Astrocyte (in vitro differentiated cells and primary cell): Measurements from ENCODE around the gene SRBD1. TPM values are rescaled to one million over a fixed set of nuclear protein-coding genes. Genes with fewer than 3 reads are reported as not detected.

ENCODE experiments used
- DNase-seq: peaks from one replicate; pipeline ENCODE4 v3.0.0-alpha.2; 2010; ENCODE audit warnings: low read depth
- FAIRE-seq: peaks from 2 replicates; lab custom pipeline; 2011; peaks lifted over from hg19 to GRCh38; lab: Jason Lieb, UNC
- H2AFZ ChIP-seq: 2 replicates; pipeline ENCODE4 v1.6.0; 2012; ENCODE audit warnings: low read depth, low read length, inconsistent platforms
- H3K27ac ChIP-seq: 2 replicates; pipeline ENCODE4 v1.5.1; 2011; ENCODE audit warnings: low read depth, low read length, inconsistent platforms
- H3K27me3 ChIP-seq: 2 replicates; pipeline ENCODE4 v1.6.0; 2011; ENCODE audit warnings: low read length, inconsistent platforms; ENCODE audit not compliant: insufficient read depth
- H3K36me3 ChIP-seq: 2 replicates; pipeline ENCODE4 v1.5.1; 2011; ENCODE audit warnings: low read length, inconsistent platforms; ENCODE audit not compliant: insufficient read depth
- H3K4me1 ChIP-seq: 2 replicates; pipeline ENCODE4 v1.5.1; 2011; ENCODE audit warnings: low read length, inconsistent platforms; ENCODE audit not compliant: insufficient read depth
- H3K4me2 ChIP-seq: 2 replicates; pipeline ENCODE4 v1.6.0; 2012; ENCODE audit warnings: low read length, inconsistent platforms
- H3K4me3 ChIP-seq: 2 replicates; pipeline ENCODE4 v1.5.1; 2011; ENCODE audit warnings: low read depth, mild to moderate bottlenecking, low read length, inconsistent platforms; ENCODE audit not compliant: insufficient read depth
- H3K79me2 ChIP-seq: 2 replicates; pipeline ENCODE4 v1.6.0; 2012; ENCODE audit warnings: mild to moderate bottlenecking, low read length, inconsistent platforms; ENCODE audit not compliant: insufficient read depth
- H3K9ac ChIP-seq: 2 replicates; pipeline ENCODE4 v1.6.0; 2012; ENCODE audit warnings: mild to moderate bottlenecking, low read length, inconsistent platforms
- H3K9me3 ChIP-seq: 2 replicates; pipeline ENCODE4 v1.5.1; 2012; ENCODE audit warnings: low read depth, mild to moderate bottlenecking, low read length, inconsistent platforms; ENCODE audit not compliant: insufficient read depth
- H4K20me1 ChIP-seq: 2 replicates; pipeline ENCODE4 v1.6.0; 2012; ENCODE audit warnings: low read length, inconsistent platforms; ENCODE audit not compliant: insufficient read depth
- H3K27ac Mint-ChIP-seq: one replicate; pipeline ENCODE4 v1.8.0; 2021; ENCODE audit warnings: mild to moderate bottlenecking, mixed read lengths; ENCODE audit not compliant: unreplicated experiment
- H3K27me3 Mint-ChIP-seq: one replicate; pipeline ENCODE4 v1.8.0; 2021; ENCODE audit warnings: low read depth, mixed read lengths; ENCODE audit not compliant: unreplicated experiment
- H3K36me3 Mint-ChIP-seq: one replicate; pipeline ENCODE4 v1.8.0; 2021; ENCODE audit warnings: low read depth, mixed read lengths; ENCODE audit not compliant: unreplicated experiment
- H3K4me1 Mint-ChIP-seq: one replicate; pipeline ENCODE4 v1.8.0; 2021; ENCODE audit warnings: low read depth, mixed read lengths; ENCODE audit not compliant: unreplicated experiment
- H3K4me3 Mint-ChIP-seq: one replicate; pipeline ENCODE4 v1.8.0; 2021; ENCODE audit warnings: mild to moderate bottlenecking, moderate library complexity, mixed read lengths; ENCODE audit not compliant: unreplicated experiment
- H3K9me3 Mint-ChIP-seq: one replicate; pipeline ENCODE4 v1.8.0; 2021; ENCODE audit warnings: mild to moderate bottlenecking, mixed read lengths; ENCODE audit not compliant: unreplicated experiment
- EZH2 ChIP-seq: IDR thresholded peaks from 2 replicates; pipeline ENCODE4 v1.6.1; 2012; ENCODE audit warnings: mild to moderate bottlenecking, low read length, inconsistent platforms; ENCODE audit not compliant: insufficient read depth
- total RNA-seq: library from RNA; stranded (reverse); gene quantifications from 2 replicates; pipeline ENCODE4 v1.2.1, GENCODE V29; 2021
- TF ChIP-seq, protein P1 (sequence below): IDR thresholded peaks from 2 replicates; pipeline ENCODE4 v1.5.1; 2011; ENCODE audit warnings: low read depth, mild to moderate bottlenecking, inconsistent platforms, low read length, moderate library complexity; ENCODE audit not compliant: insufficient read depth

SRBD1 gene
- total RNA-seq, 1 donor from 2014 or later = 9.3 TPM

DNA sequence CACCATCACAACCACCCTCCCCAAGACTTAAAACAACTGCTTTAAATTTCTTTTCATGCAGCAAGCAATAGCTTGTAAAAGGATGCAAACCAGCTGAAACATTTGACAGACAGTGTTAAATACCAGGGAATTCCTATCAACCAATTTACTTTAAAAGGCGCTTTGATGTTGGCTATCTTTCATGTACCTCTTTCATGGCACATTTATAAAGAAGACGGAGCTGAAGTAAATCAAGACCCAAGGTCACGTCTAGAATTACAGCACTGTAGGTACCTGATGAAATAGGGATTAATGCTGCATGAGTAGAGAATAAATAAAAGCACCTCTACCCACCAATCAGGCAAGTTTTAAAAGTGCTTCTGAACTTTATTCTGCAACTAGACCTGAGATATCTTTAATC is 78.9 kb downstream of the SRBD1 start:
- Mint-ChIP-seq H3K4me3 (no peak overlapping the region), H3K27me3 (no peaks in the 10 kb centered on the region), H3K4me1 (no peaks in the 10 kb centered on the region), H3K9me3 (no peaks in the 10 kb centered on the region), H3K27ac (no peak overlapping the region), H3K36me3 (no peaks in the 10 kb centered on the region)
- H3K79me2 ChIP-seq = no peaks in the 10 kb centered on the region
- no peaks in the 10 kb centered on the region for H3K36me3 ChIP-seq
- no peak overlapping the region for H3K4me3 ChIP-seq
- no peaks in the 10 kb centered on the region for H3K27me3 ChIP-seq
- no peak for TF ChIP-seq EZH2
- TF ChIP-seq, protein P1, sequence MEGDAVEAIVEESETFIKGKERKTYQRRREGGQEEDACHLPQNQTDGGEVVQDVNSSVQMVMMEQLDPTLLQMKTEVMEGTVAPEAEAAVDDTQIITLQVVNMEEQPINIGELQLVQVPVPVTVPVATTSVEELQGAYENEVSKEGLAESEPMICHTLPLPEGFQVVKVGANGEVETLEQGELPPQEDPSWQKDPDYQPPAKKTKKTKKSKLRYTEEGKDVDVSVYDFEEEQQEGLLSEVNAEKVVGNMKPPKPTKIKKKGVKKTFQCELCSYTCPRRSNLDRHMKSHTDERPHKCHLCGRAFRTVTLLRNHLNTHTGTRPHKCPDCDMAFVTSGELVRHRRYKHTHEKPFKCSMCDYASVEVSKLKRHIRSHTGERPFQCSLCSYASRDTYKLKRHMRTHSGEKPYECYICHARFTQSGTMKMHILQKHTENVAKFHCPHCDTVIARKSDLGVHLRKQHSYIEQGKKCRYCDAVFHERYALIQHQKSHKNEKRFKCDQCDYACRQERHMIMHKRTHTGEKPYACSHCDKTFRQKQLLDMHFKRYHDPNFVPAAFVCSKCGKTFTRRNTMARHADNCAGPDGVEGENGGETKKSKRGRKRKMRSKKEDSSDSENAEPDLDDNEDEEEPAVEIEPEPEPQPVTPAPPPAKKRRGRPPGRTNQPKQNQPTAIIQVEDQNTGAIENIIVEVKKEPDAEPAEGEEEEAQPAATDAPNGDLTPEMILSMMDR = no peak
- no peak overlapping the region for H2AFZ ChIP-seq
- H3K9me3 ChIP-seq = no peaks in the 10 kb centered on the region
- H4K20me1 ChIP-seq = no peaks in the 10 kb centered on the region
- H3K4me1 ChIP-seq = no peaks in the 10 kb centered on the region
- FAIRE-seq (no peak), DNase-seq (no peak)
- no peak overlapping the region for H3K9ac ChIP-seq
- H3K27ac ChIP-seq = no peak overlapping the region
- no peak overlapping the region for H3K4me2 ChIP-seq

DNA sequence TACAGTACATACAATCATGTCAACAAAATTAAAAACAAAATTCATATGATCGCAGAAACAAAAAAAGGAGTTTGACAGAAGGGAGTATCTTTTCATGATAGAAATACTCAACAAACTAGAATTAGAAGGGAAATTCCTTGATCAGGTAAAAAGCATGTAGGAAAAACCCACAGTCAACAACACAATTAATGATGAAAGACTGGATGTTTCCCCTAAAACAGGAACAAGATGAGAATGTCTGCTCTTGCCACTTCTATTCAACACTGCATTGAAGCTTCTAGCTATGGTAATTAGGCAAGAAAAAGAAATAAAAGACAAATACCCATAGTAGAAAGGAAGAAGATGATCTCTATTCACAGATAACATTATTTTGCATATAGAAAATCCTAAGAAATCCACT is 87.1 kb downstream of the SRBD1 start:
- no peaks in the 10 kb centered on the region for H3K27me3 Mint-ChIP-seq
- TF ChIP-seq, protein P1 = no peak
- no peak for TF ChIP-seq EZH2
- Histone ChIP-seq H3K27me3 (no peaks in the 10 kb centered on the region), H3K9me3 (no peaks in the 10 kb centered on the region), H3K36me3 (no peaks in the 10 kb centered on the region), H3K4me3 (no peak overlapping the region), H3K4me2 (no peak overlapping the region), H3K79me2 (no peaks in the 10 kb centered on the region), H3K4me1 (no peaks in the 10 kb centered on the region), H3K27ac (no peak overlapping the region), H2AFZ (no peak overlapping the region), H4K20me1 (no peaks in the 10 kb centered on the region), H3K9ac (no peak overlapping the region)
- H3K4me3 Mint-ChIP-seq = no peak overlapping the region
- H3K36me3 Mint-ChIP-seq = no peaks in the 10 kb centered on the region
- no peak overlapping the region for H3K27ac Mint-ChIP-seq
- DNase-seq = no peak
- H3K9me3 Mint-ChIP-seq = no peaks in the 10 kb centered on the region
- H3K4me1 Mint-ChIP-seq = no peaks in the 10 kb centered on the region
- FAIRE-seq = no peak

DNA sequence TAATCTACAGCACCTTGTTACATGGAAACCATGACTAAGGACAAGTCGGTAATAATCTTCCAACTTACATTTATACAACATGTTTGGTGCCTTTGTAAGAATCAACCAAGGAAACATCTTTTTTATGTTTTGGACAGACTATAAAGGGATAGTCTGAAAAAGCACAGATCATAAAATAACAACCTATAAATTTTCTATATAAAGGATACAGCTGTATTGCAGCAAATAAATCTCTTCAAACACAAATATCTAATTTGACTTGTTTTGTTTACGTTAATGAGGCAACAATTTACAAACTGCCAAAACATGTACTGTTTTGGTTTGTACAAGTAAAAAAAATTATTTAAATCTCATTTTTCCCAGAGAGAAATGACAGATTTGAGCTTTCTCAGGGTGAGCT is 92.5 kb downstream of the SRBD1 start:
- no peaks in the 10 kb centered on the region for H3K4me1 ChIP-seq
- no peak overlapping the region for H3K4me2 ChIP-seq
- no peak overlapping the region for H3K4me3 Mint-ChIP-seq
- no peaks in the 10 kb centered on the region for H3K36me3 ChIP-seq
- no peaks in the 10 kb centered on the region for H3K9me3 ChIP-seq
- no peaks in the 10 kb centered on the region for H3K36me3 Mint-ChIP-seq
- H3K27me3 ChIP-seq = no peaks in the 10 kb centered on the region
- no peaks in the 10 kb centered on the region for H3K79me2 ChIP-seq
- H4K20me1 ChIP-seq = no peaks in the 10 kb centered on the region
- H3K4me1 Mint-ChIP-seq = no peaks in the 10 kb centered on the region
- H3K27me3 Mint-ChIP-seq = no peaks in the 10 kb centered on the region
- FAIRE-seq = no peak
- no peak overlapping the region for H3K4me3 ChIP-seq
- no peak for TF ChIP-seq EZH2
- TF ChIP-seq, protein P1 = no peak
- H3K27ac ChIP-seq = no peak overlapping the region
- no peaks in the 10 kb centered on the region for H3K9me3 Mint-ChIP-seq
- H3K9ac ChIP-seq = no peak overlapping the region
- no peak for DNase-seq
- H3K27ac Mint-ChIP-seq = no peak overlapping the region
- no peak overlapping the region for H2AFZ ChIP-seq
